Measurements from ENCODE around the gene AUTS2.
"Not testable (repeated sequence)": the region's sequence is repeated elsewhere in the genome, so short reads cannot be mapped to it uniquely, and the experiment has no call there.

Gene AUTS2

GRCh38 chr7:70578131-70578530, 979.9 kb downstream of the AUTS2 start:
- no peak for DNase-seq

- DNase-seq, result no peak
These were observed 981.3 kb downstream of the AUTS2 start for GRCh38 chr7:70579397-70580097.

- DNase-seq, result no peak
These were observed 981.9 kb downstream of the AUTS2 start for GRCh38 chr7:70580161-70580560.

GRCh38 chr7:70582927-70583895, 984.9 kb downstream of the AUTS2 start:
- DNase-seq, result no peak

GRCh38 chr7:70583965-70584883, 985.9 kb downstream of the AUTS2 start:
- DNase-seq, result no peak

- no peak for DNase-seq
These were observed 986.8 kb downstream of the AUTS2 start for GRCh38 chr7:70585071-70585470.

- no peak for DNase-seq
These were observed 988.5 kb downstream of the AUTS2 start for GRCh38 chr7:70586822-70587221.

- DNase-seq, result no peak
These were observed 989.5 kb downstream of the AUTS2 start for GRCh38 chr7:70587739-70588138.

- no peak for DNase-seq
These were observed 990.1 kb downstream of the AUTS2 start for GRCh38 chr7:70588191-70588921.

- DNase-seq, result no peak
These were observed 990.7 kb downstream of the AUTS2 start for GRCh38 chr7:70589010-70589409.

- no peak for DNase-seq
These were observed 991.3 kb downstream of the AUTS2 start for GRCh38 chr7:70589590-70589989.

- DNase-seq, result no peak
These were observed 992.0 kb downstream of the AUTS2 start for GRCh38 chr7:70590126-70590854.

GRCh38 chr7:70591643-70592042, 993.4 kb downstream of the AUTS2 start:
- no peak for DNase-seq

- DNase-seq, result no peak
These were observed 993.9 kb downstream of the AUTS2 start for GRCh38 chr7:70592171-70592570.

GRCh38 chr7:70594170-70594569, 995.9 kb downstream of the AUTS2 start:
- no peak for DNase-seq

GRCh38 chr7:70594885-70595284, 996.6 kb downstream of the AUTS2 start:
- DNase-seq, result not testable (repeated sequence)

- DNase-seq, result no peak
These were observed 997.1 kb downstream of the AUTS2 start for GRCh38 chr7:70595370-70595754.

GRCh38 chr7:70595755-70596597, 997.7 kb downstream of the AUTS2 start:
- no peak for DNase-seq

GRCh38 chr7:70596598-70596913, 998.3 kb downstream of the AUTS2 start:
- DNase-seq, result no peak

GRCh38 chr7:70597066-70597465, 998.8 kb downstream of the AUTS2 start:
- DNase-seq, result no peak

GRCh38 chr7:70598976-70599375, 1000.7 kb downstream of the AUTS2 start:
- DNase-seq, result no peak
